ENCODE results near the gene UBXN6. TPM values are rescaled to one million over a fixed set of nuclear protein-coding genes. Genes with fewer than 3 reads are reported as not detected.
A peak's percentile ranks its signal among the peaks of the same experiment; 100 is the strongest.

The UBXN6 gene
- total RNA-seq, 4 donors from 2014 or later = 40.7 to 72.9 (median 50.8) TPM

GRCh38 chr19:4396949-4397783 is 60.4 kb downstream of the UBXN6 start:
- H3K4me3 ChIP-seq = peak overlapping the region in 1 of 4 donors; percentile 98
- no peaks in the 10 kb centered on the region for H3K9me3 ChIP-seq
- no peak for TF ChIP-seq POLR2A (IDR thresholded peaks at IDR 0.05)
- TF ChIP-seq CTCF (IDR thresholded peaks at IDR 0.05) = no peak
- DNase-seq = no peak
- H3K27me3 ChIP-seq = no peaks in the 10 kb centered on the region
- peak overlapping the region; percentile 40 to 99 (median 65) for H3K27ac ChIP-seq
- peaks cover 0 to 48% (median 4%) of the 10 kb centered on the region in 3 donors for H3K36me3 ChIP-seq
- 70 to 78% methylated on average over 9 to 13 of the region's 15 CpGs for WGBS, 2 donors
- intact Hi-C loops (cut with DNase I) = no loop called here
- peaks cover 32 to 90% (median 61%) of the 10 kb centered on the region in 3 donors for H3K4me1 ChIP-seq

Small RNA genes within 50 kb of the gene (small RNA-seq; reads per million reads assigned to genes)
- 0 reads per million in 4 donors for gene MIR4746

Other genes starting within 250 kb of the UBXN6 start
- gene EBI3, start 228.3 kb downstream of the UBXN6 start, total RNA-seq = 1 to 10 TPM in 1 of 4 donors, under 1 TPM in 3; 0.27 to 5.0 (median 0.44) TPM
- gene YJU2, start 210.7 kb downstream of the UBXN6 start, total RNA-seq = 10 to 100 TPM; 18.5 to 33.0 (median 23.2) TPM
- gene SHD, start 178.5 kb downstream of the UBXN6 start, total RNA-seq = not detected
- under 1 TPM in 3 of 4 donors, not detected in 1; 0.22 to 0.76 (median 0.38) TPM for gene TMIGD2, start 155.4 kb downstream of the UBXN6 start, total RNA-seq
- under 1 TPM in 2 of 4 donors, not detected in 2; 0.18 to 0.61 TPM for gene FSD1, start 153.2 kb downstream of the UBXN6 start, total RNA-seq
- gene STAP2, start 119.0 kb downstream of the UBXN6 start, total RNA-seq = 100 to 1,000 TPM in 1 of 4 donors, 10 to 100 TPM in 3; 61.4 to 131 (median 82.5) TPM
- 10 to 100 TPM in 1 of 4 donors, 1 to 10 TPM in 3; 2.5 to 11.1 (median 6.5) TPM for gene MPND, start 114.2 kb downstream of the UBXN6 start, total RNA-seq
- gene SH3GL1, start 57.2 kb downstream of the UBXN6 start, total RNA-seq = 100 to 1,000 TPM in 2 of 4 donors, 10 to 100 TPM in 2; 67.4 to 131 (median 91.2) TPM
- gene CHAF1A, start 55.2 kb downstream of the UBXN6 start, total RNA-seq = 10 to 100 TPM in 3 of 4 donors, 1 to 10 TPM in 1; 7.6 to 20.9 (median 11.9) TPM
- 10 to 100 TPM; 18.4 to 28.8 (median 20.5) TPM for gene HDGFL2, start 14.5 kb upstream of the UBXN6 start, total RNA-seq
- gene PLIN4, start 60.7 kb upstream of the UBXN6 start, total RNA-seq = 1 to 10 TPM; 1.4 to 6.7 (median 2.4) TPM
- gene PLIN5, start 77.4 kb upstream of the UBXN6 start, total RNA-seq = 10 to 100 TPM in 1 of 4 donors, 1 to 10 TPM in 3; 1.9 to 12.9 (median 5.2) TPM
- gene LRG1, start 82.2 kb upstream of the UBXN6 start, total RNA-seq = 10 to 100 TPM in 3 of 4 donors, 1 to 10 TPM in 1; 3.8 to 53.0 (median 21.1) TPM
- gene SEMA6B, start 101.9 kb upstream of the UBXN6 start, total RNA-seq = 1 to 10 TPM in 2 of 4 donors, under 1 TPM in 2; 0.61 to 4.3 (median 1.8) TPM
- gene TNFAIP8L1, start 181.7 kb upstream of the UBXN6 start, total RNA-seq = 1 to 10 TPM; 3.6 to 6.2 (median 4.4) TPM
- 10 to 100 TPM; 33.2 to 52.5 (median 41.5) TPM for gene MYDGF, start 212.5 kb upstream of the UBXN6 start, total RNA-seq